ENCODE results near the gene COL12A1.

DNA sequence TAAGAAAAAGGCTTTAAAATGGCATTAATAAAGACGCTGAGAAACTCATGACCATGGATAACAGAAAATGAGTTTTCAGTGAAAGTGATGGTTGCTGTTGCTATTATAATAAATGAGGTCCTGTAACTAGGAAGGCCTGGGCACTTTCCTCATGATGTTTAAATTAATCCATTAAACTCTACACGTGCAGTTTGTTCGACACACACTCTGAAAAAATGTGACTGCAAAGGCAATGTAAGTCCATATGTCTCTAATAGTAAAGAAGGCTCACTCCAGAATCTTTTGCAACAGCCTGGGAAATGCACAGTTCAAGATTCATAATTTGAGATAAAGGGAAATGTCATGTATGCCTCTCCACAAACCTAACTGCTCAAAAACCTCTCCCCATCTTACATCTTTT is 153.4 kb downstream of the COL12A1 start:
- TF ChIP-seq TCF7L2 (IDR thresholded peaks at IDR 0.05; ENCODE audit: low read depth, low read length), result no peak
- no peak for TF ChIP-seq NFIC (IDR thresholded peaks at IDR 0.05; ENCODE audit: low read length)
- no peak for TF ChIP-seq RAD21 (CRISPR knock-in tag; IDR thresholded peaks at IDR 0.05)
- TF ChIP-seq SP1 (IDR thresholded peaks at IDR 0.05), result no peak
- no peak for TF ChIP-seq SP1 (CRISPR knock-in tag; IDR thresholded peaks at IDR 0.05)
- TF ChIP-seq, protein P1, sequence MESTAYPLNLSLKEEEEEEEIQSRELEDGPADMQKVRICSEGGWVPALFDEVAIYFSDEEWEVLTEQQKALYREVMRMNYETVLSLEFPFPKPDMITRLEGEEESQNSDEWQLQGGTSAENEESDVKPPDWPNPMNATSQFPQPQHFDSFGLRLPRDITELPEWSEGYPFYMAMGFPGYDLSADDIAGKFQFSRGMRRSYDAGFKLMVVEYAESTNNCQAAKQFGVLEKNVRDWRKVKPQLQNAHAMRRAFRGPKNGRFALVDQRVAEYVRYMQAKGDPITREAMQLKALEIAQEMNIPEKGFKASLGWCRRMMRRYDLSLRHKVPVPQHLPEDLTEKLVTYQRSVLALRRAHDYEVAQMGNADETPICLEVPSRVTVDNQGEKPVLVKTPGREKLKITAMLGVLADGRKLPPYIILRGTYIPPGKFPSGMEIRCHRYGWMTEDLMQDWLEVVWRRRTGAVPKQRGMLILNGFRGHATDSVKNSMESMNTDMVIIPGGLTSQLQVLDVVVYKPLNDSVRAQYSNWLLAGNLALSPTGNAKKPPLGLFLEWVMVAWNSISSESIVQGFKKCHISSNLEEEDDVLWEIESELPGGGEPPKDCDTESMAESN (CRISPR knock-in tag; conservative IDR thresholded peaks at IDR 0.05), result no peak
